Measurements from ENCODE around the gene GDAP2. TPM values are rescaled to one million over a fixed set of nuclear protein-coding genes. Genes with fewer than 3 reads are reported as not detected.

The GDAP2 gene
- total RNA-seq, 1 experiment from 2014 or later = 24.4 TPM

GRCh38 chr1:117921991-117922390 is 7.4 kb downstream of the GDAP2 start:
- H2BK12ac ChIP-seq (ENCODE audit: insufficient read length, low read depth, low read length) = no peak overlapping the region
- H3K4me2 ChIP-seq (ENCODE audit: insufficient read depth, insufficient read length, low read length) = no peak overlapping the region
- H3K14ac ChIP-seq (ENCODE audit: insufficient read depth, low read length) = no peak overlapping the region
- H3K18ac ChIP-seq (ENCODE audit: insufficient read length, low read depth, low read length) = no peak overlapping the region
- no peak for TF ChIP-seq CTCF (conservative IDR thresholded peaks at IDR 0.05)
- H3K4me1 ChIP-seq (ENCODE audit: insufficient read depth, low read length) = no peaks in the 10 kb centered on the region
- no peak overlapping the region for H3K4me3 Mint-ChIP-seq
- H3K27me3 ChIP-seq (ENCODE audit: insufficient read depth, low read length) = no peaks in the 10 kb centered on the region
- peaks cover 12 to 17% of the 10 kb centered on the region in 2 experiments; a peak in 4 of 5 replicates for H3K9me3 Mint-ChIP-seq
- H3T11ph ChIP-seq (ENCODE audit: low read length) = no peak overlapping the region
- H3K56ac ChIP-seq (ENCODE audit: insufficient read length, low read depth, low read length) = no peak overlapping the region
- no peak overlapping the region for H2BK120ac ChIP-seq (ENCODE audit: low read depth, low read length, poor library complexity, severe bottlenecking)
- H3K27ac Mint-ChIP-seq = no peak overlapping the region
- peaks cover 29 to 36% (median 31%) of the 10 kb centered on the region in 3 experiments; a peak in 6 of 7 replicates for H3K36me3 Mint-ChIP-seq (ENCODE audit: insufficient read depth in 1 of 3, low read depth in 3 of 3)
- no peak overlapping the region for H2BK20ac ChIP-seq (ENCODE audit: low read depth, low read length, poor library complexity, severe bottlenecking)
- no peaks in the 10 kb centered on the region for H3K79me1 ChIP-seq (ENCODE audit: insufficient read depth, low read depth, low read length, poor library complexity, severe bottlenecking)
- no peak overlapping the region for H4K91ac ChIP-seq (ENCODE audit: insufficient read length, low read depth, low read length)
- H4K8ac ChIP-seq (replicated peaks; ENCODE audit: insufficient read length, low read depth, low read length) = no peak overlapping the region
- no peaks in the 10 kb centered on the region; the same call in 1 of the 2 replicates for H3K79me2 ChIP-seq (ENCODE audit: insufficient read depth, low read length)
- H3K27me3 Mint-ChIP-seq (ENCODE audit: low read depth) = no peaks in the 10 kb centered on the region
- no peaks in the 10 kb centered on the region for H3K23me2 ChIP-seq (ENCODE audit: insufficient read length, low read depth, low read length, poor library complexity, severe bottlenecking)
- no peaks in the 10 kb centered on the region for H3K9me3 ChIP-seq (ENCODE audit: control insufficient read depth, low read depth, low read length)
- H2BK15ac ChIP-seq (ENCODE audit: low read depth, low read length) = no peak overlapping the region
- H4K20me1 ChIP-seq (ENCODE audit: control insufficient read depth, insufficient read depth, insufficient read length) = no peaks in the 10 kb centered on the region
- no peak overlapping the region for H2AFZ ChIP-seq (ENCODE audit: low read length)
- H2BK5ac ChIP-seq (ENCODE audit: insufficient read length, low read length) = no peak overlapping the region
- peaks cover 6 to 18% of the 10 kb centered on the region in 2 experiments for H3K4me1 Mint-ChIP-seq
- H2AK5ac ChIP-seq (ENCODE audit: insufficient read length, low read length) = no peak overlapping the region
- WGBS (ENCODE audit: extremely low coverage, insufficient read length, low lambda C conversion rate) = no CpG with 5 or more reads among the region's 2 CpGs
- DNase-seq = no peak
- no peak overlapping the region for H4K5ac ChIP-seq (ENCODE audit: insufficient read length, low read depth, low read length)
- H3K4ac ChIP-seq (ENCODE audit: low read depth, low read length) = no peak overlapping the region
- no peak overlapping the region for H3K9ac ChIP-seq (ENCODE audit: extremely low read depth, insufficient read length, low read length)
- H3K23ac ChIP-seq (ENCODE audit: insufficient read length, low read depth, low read length) = no peak overlapping the region
- H3K27ac ChIP-seq (ENCODE audit: insufficient read length, low read depth, low read length) = no peak overlapping the region

Measured in H9 (cell line).